Keratinocyte (primary cell): Measurements from ENCODE around the gene PPP1R14B.

Source experiments
- CTCF ChIP-seq, 3 experiments: IDR thresholded peaks in 1 of 3; conservative IDR thresholded peaks in 1 of 3; optimal IDR thresholded peaks in 1 of 3; 2 replicates in 2 of 3; 3 replicates in 1 of 3; pipeline versions ENCODE3 to v1.5.1; 2011; ENCODE audit warnings: low read length in 3 of 3, mild to moderate bottlenecking in 3 of 3, moderate library complexity in 2 of 3, control low read depth in 1 of 3, inconsistent platforms in 1 of 3; ENCODE audit not compliant: insufficient read depth in 2 of 3; ENCODE audit errors: extremely low read depth in 1 of 3
- EZH2 ChIP-seq: IDR thresholded peaks from one replicate; pipeline ENCODE4 v1.6.1; 2012; ENCODE audit warnings: inconsistent platforms, mild to moderate bottlenecking, low read length, moderate library complexity

- TF ChIP-seq CTCF (optimal IDR thresholded peaks at IDR 0.05 in 1 of 3, IDR thresholded peaks at IDR 0.05 in 1 of 3, conservative IDR thresholded peaks at IDR 0.05 in 1 of 3; ENCODE audit: extremely low read depth in 1 of 3, insufficient read depth in 2 of 3, low read length in 3 of 3) (no peak), EZH2 (no peak)
Measured at GRCh38 chr11:64264371-64264852, 17.7 kb upstream of the PPP1R14B start.
